Hepatocyte (in vitro differentiated cells): ENCODE measurements around the gene CEP85L.

ENCODE experiments used
- CTCF ChIP-seq: fragments of 200-600 bp; sonication (generic); IDR thresholded peaks from 2 replicates; pipeline ENCODE4 v1.5.1; 2016; ENCODE audit warnings: antibody characterized with exemption, mild to moderate bottlenecking; ENCODE audit not compliant: poor library complexity
- EZH2 ChIP-seq: fragments of 200-600 bp; sonication (generic); IDR thresholded peaks from 2 replicates; pipeline ENCODE4 v1.6.1; 2016; ENCODE audit warnings: antibody characterized with exemption, mild to moderate bottlenecking, borderline replicate concordance

DNA sequence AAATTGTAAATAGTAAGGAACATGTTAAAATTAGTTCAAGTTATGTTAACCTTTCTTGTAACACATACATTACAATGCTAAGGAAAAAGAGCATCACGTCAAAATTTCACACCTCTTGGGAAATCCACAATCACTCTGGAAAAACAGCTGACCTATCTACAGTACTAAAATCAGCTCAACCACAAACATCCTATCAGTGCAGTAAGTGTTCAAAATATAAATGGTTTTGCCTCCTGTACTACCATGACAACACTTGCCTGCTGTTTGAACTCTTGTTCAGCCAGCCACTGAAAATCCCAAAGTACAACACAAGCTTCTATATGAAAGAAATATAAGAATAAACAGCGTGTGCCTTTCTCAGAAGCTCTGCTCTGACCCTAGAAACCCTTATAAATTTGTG is 186.8 kb downstream of the CEP85L start:
- TF ChIP-seq CTCF (no peak), EZH2 (no peak)
